CD1c-positive myeloid dendritic cell (primary cell): Measurements from ENCODE around the gene PSMB7.

Experiments
- DNase-seq: peaks from one replicate; pipeline ENCODE4 v3.0.0-alpha.2; 2016; ENCODE audit errors: extremely low spot score

PSMB7 gene

GRCh38 chr9:124384210-124384609, 31.0 kb downstream of the PSMB7 start:
- no peak for DNase-seq

GRCh38 chr9:124381170-124381945, 33.9 kb downstream of the PSMB7 start:
- DNase-seq: no peak

- no peak for DNase-seq
Observed at GRCh38 chr9:124377551-124378406, 37.5 kb downstream of the PSMB7 start.

GRCh38 chr9:124376329-124376728, 38.9 kb downstream of the PSMB7 start:
- no peak for DNase-seq

- DNase-seq: no peak
Observed at GRCh38 chr9:124375726-124376125, 39.5 kb downstream of the PSMB7 start.

- DNase-seq: no peak
Observed at GRCh38 chr9:124373851-124374250, 41.4 kb downstream of the PSMB7 start.

GRCh38 chr9:124373386-124373785, 41.9 kb downstream of the PSMB7 start:
- DNase-seq: no peak

GRCh38 chr9:124372038-124372437, 43.2 kb downstream of the PSMB7 start:
- no peak for DNase-seq

- no peak for DNase-seq
Observed at GRCh38 chr9:124370896-124371582, 44.2 kb downstream of the PSMB7 start.

GRCh38 chr9:124369231-124369797, 45.9 kb downstream of the PSMB7 start:
- no peak for DNase-seq

GRCh38 chr9:124368692-124369091, 46.5 kb downstream of the PSMB7 start:
- DNase-seq: no peak

GRCh38 chr9:124366476-124367220, 48.6 kb downstream of the PSMB7 start:
- DNase-seq: peak; percentile 31

GRCh38 chr9:124365036-124365435, 50.2 kb downstream of the PSMB7 start:
- no peak for DNase-seq

GRCh38 chr9:124364141-124364540, 51.1 kb downstream of the PSMB7 start:
- DNase-seq: no peak

- DNase-seq: no peak
Observed at GRCh38 chr9:124363326-124364096, 51.7 kb downstream of the PSMB7 start.

GRCh38 chr9:124361128-124361527, 54.1 kb downstream of the PSMB7 start:
- no peak for DNase-seq

GRCh38 chr9:124359855-124360678, 55.2 kb downstream of the PSMB7 start:
- no peak for DNase-seq

GRCh38 chr9:124359426-124359825, 55.8 kb downstream of the PSMB7 start:
- DNase-seq: no peak

- no peak for DNase-seq
Observed at GRCh38 chr9:124358631-124359030, 56.6 kb downstream of the PSMB7 start.
